MV-4-11 (cell line): ENCODE data around the gene NUDT16L1.

Experiments used
- DNase-seq: peaks from one replicate; lab custom pipeline; 2025; lab: John Stamatoyannopoulos, UW

The NUDT16L1 gene

DNA sequence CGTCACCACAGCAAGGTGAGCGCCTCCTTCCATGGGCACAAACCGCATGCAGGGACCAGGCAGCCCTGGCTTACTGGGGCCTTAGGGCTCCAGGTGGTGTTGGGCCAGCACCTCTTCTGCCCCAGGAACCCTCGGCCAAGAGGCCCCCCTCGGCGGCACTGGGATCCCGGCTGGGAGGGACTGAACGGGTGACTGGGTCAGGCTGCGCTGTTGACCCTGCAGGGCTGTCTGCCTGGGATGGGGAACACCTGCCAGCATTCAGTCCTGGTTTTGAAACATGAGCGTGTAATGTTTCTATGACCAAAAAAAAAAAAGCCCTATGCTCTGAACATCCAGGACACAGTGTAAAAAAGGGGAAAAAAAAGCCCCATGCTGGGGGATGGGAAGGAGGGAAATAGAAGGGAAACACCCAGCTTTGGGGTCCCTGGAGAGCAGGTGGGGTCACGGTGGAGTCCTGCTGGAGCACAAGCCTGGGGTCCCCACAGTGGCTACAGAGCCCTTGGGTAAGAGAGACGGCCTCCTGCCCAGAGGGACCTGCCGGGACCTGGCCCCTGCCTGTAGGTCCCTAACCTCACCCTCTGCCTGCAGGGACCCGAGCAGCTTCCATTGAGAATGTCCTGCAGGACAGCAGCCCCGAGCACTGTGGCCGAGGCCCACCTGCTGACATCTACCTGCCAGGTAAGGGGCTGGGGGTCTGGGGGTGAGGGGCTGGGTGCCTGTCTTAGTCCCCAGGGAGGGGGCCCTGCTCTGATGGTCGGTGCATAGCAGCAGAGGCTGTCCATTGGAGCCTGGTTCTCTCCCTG is 9.9 kb upstream of the NUDT16L1 start:
- no peak for DNase-seq

DNA sequence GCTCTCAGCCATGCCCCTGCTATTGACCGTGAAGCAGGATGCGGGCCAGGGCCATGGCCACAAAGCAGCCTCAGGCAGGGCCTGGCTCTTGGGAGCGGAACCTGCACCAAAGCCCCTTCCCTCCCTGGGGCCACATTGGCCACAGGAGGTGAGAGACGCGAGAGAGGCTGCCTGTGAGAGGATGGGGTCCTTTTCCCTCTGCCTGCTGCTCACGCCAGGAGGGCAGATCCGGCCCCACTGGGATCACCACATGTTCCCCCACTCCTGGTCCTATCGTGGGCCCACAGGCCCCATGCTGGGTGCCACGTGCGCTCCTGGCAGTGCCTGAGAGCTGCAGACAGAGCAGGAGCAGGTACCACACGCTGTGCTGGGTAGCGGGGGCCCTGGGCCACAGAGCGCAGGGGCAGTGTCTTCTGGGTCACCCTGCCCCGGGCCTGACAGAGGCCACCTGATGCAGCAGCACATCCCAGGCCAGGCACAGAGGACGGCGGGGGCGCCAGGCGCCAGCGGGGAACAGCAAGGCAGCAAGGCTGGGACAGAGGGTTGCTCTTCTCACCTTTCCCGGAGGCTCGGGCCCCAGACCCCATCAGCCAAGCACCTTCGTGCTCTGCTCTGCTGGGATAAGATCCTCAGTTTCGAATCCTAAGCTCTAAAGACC is 9.2 kb upstream of the NUDT16L1 start:
- no peak for DNase-seq

DNA sequence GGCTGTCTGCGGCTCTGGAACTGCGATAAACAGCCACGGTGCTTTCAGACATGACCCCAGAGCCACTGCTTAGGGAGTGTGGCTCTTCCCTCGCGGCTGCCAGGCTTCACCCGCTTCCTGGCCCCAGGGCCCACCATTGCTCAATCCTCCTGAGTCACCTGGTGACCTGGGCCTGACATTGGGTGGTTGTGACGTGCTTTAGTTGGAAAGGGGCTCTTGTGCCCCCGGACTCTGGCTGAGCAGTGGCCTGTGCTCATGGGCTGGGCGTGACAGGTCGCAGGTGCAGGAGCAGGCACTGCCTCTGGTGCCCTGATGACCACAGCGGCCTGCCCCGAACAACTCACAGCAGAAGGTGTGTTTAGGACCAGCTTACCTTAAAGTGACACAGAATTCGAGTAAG is 8.6 kb upstream of the NUDT16L1 start:
- DNase-seq, result peak; percentile 36

DNA sequence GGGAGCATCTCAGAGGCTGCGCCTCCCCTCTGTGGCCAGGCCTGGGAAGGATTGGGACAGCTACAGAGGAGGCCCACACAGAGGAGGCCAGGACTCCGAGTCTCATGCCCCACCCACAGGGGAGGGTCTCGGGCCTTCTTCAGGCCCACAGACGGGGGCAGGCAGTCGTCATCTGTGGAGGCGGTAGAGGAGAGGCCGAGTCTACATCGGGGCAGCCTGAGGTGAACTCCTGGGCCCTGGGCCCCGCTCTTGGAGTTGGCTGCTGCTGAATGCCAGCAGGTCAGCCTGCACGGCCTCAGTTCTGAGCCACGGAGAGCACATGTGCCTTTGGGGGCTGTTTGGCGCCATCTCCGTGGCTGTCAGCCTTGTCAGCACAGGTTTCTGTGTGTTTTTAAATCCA is 8.1 kb upstream of the NUDT16L1 start:
- no peak for DNase-seq

DNA sequence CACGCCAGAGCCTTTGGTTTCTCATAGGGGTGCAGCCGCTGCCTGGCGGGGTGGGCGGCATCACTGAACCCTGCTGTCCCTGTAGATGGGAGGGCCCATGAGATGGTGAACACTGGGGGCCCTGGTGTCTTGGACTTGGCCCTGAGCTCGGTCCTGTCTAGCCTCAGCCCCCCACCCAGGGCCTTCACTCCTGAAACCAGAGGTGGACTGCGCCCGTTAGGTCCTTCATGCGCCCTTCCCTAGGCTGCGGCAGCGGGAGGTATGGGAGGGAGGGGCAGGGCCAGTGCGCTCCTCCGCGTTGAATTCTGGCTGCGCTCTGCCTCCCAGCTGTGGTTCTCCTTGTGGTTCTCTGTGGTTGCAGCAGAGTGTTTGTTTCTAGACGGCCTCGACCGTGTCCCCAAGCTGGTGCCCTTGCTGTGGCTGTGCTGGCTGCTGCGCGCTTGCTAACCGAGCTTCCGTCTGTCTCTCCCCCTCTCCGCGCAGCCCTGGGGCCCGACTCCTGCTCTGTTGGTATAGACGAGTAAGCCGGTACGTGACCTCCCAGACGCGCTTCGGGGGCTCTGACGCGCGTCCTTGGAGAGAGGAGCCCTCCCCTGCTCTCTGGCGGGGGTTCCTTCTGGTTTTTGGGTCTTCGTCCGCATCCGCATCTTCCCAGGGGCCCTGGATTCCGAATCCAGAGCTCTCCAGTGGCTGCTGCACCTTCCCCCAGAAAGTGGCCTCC is 7.4 kb upstream of the NUDT16L1 start:
- peak; percentile 65 for DNase-seq

DNA sequence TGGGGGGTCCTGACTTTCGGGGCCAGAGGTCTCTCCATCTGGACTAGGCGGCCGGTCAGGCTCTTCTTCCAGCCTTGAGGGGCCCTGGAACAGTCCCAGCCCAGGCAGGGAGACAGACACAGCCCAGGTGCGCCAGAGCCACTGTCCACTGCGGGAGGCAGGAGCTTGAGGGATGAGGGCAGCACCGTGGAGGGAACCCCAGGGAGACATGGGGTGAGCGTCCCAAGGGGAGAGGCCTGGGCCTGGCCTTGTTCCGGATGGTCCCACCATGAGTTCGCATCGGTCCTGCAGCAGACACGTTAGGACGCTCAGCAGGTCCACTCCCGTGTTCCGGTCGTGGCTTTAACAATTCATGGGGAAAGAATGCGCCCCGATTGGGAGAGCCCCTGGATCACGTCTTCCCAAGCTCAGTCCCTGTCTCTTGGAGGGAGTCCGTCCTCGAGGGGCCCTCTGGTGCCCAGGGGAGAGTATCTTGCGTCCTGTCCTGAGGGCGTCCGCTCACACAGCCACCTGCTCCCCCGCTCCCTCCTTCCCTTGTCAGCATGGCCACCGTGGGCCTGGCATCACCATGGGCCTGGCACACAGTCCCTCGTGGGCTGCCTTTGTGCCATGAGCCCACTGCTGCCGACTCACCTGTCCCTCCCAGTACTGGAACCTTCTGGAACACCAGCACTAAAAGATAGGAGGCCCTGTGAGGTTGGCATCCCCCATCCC is 6.7 kb upstream of the NUDT16L1 start:
- DNase-seq, result no peak

DNA sequence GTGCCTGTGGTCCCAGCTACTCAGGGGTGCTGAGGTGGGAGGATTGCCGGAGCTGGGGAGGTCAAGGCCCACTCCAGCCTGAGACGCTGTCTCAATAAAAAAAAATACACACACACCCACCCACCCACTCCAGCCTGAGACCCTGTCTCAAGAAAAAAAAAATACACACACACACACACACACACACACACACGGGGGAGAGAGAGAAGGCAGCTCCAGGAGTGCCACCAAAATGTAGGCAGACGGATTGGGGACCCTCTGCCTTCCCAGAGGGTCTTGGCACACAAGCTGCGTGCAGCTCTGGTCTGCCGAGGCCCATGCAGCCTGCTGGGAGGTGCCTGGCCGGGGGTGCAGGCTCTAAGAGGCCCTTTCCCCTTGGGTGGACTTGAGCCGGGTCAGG is 5.9 kb upstream of the NUDT16L1 start:
- DNase-seq, result no peak

DNA sequence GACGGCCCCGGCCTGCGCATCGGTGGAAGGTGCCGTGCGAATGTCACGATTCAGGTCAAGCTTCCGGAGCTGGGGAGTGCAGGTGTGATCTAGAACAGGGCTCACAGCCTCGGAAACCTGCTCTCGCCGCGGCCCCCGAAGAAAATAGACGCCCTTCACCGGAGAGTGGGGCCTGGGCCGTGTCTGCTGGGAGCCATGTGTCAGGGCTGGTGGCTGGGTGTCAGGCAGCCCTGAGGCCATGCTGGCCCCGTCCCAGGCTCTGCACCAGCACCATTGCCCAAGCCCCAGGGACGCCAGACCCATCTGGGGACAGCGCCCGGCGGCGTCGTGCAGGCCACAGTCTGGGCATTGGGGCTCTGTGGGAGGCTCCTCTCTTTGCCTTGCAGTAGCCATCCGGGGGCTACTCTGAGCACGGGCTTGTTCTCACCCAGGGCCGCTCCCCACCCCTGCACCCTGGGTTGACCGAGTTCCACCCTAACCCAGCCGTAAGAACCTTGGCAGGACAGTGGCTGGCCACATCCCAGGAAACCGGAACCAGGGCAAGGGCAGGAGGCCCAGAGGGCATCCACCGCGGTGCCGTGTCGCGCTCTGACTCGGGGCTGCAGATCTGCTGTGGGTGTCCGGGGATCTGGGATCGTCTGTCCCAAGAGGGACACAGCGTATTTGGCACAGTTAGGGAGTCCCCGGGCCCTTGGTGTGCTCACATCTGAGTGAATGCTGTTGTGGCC is 5.3 kb upstream of the NUDT16L1 start:
- DNase-seq, result no peak

DNA sequence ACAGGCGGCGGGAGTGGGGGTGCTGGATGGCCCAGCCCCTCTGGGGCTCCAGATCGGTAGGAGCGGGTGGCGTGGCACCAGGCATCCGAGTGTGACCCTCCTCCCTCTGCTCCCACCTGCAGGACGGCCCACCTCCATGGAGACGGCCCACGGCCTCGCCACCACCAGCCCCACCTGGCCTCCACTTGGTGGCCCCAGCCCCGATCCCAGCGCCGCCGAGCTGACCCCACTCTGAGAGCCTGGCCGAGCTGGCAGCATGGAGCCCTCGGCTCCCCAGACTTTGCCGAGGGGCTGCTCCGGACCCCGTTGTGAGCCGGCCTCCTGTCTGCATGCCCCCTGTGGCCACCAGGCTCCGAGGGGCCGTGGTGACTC is 4.7 kb upstream of the NUDT16L1 start:
- no peak for DNase-seq

DNA sequence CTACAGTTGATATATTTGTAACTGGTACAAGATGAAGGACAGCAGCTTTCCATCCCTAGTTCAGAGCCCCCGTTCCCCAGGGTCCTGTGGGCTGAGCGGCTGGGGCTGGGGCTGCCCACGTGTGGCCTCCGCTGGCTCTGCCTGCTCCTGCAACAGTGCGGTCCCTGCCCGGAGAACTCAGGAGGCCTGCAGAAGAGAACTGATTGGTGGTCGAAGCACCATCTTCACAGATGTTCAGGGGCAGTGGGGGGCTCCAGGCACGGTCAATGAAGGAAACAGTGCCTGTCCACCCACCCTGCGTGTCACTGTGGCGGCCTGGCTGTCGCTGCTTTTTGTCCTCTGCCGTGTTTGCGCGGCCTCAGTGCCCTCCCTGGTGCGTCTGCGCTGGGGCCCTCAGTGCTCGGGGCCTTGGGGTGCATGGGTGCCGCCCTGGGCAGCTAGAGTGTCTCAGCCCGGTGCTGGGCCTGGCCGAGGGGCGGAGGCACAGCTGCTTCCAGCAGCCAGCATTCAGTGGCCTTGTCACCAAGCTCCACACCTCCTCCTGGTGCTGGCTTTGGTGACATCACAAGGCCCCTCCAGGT is 4.2 kb upstream of the NUDT16L1 start:
- no peak for DNase-seq

DNA sequence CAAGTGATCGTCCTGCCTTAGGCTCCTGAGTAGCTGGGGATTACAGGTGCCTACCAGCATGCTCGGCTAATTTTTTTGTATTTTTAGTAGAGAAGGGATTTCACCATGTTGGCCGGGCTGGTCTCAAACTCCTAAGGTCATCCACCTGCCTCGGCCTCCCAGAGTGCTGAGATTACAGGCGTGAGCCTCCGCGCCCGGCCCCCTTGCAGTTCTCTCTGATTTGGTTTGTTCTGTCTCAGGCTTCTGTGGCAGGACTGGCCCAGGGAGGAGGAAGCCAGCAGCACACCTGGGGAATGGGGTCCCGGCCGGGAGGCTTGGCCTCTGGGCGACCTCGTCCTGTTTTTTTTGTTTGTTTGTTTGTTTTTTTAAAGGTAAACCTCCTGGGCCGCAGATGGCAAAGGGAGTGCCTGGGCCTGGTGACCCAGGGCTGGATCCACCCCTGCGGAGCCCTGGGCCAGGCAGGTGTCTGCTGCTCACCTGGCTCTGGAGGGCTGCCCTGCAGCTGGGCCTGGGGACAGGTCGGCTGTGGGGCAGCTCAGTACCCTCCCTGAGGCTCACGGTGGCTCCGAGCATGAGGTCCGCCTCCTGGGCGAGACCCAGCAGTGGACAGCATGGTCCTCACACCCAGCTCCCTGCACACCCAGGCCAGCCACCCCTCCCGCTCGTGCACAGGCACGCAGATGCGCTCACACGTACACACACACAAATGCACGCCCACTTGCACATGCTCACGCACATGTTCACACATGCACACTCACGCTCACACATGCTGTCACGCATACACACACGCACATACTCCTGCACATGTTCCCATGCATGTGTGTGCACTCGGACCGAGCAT is 3.3 kb upstream of the NUDT16L1 start:
- no peak for DNase-seq

DNA sequence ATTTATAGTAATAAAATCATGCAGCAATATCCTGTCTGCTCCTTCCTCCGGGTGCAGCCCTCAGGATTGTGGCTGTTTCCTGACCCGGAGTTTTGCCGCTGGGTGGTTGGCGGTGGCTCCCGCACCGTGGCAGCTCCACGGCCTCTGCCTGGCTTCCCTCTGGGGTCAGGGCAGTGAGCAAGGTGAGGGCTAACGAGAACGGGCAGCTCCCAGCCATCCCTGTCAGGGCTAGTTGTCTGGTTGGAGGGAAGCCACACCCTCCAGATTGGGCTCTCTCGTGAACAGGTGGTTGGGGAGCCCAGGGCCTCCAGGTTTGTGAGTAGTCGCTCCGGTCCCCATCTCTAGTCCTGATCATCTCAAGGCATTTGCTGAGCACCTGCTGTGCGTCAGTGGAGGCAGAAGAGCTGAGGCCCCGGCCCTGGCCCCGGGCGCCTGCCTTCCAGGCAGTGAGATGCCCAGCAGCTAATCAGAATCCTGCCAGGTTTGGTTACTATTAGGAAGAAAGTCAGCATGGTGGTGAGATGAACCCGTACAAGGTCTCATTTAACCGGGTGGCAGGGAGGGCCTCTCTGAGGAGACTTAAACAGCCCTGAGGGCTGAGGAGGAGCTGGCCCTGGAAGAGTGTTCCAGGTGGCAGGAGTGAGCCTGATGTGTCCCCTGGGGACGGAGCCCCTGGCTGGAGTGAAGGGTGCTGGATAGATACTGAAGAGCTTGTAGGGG is 2.3 kb upstream of the NUDT16L1 start:
- peak; percentile 70 for DNase-seq

DNA sequence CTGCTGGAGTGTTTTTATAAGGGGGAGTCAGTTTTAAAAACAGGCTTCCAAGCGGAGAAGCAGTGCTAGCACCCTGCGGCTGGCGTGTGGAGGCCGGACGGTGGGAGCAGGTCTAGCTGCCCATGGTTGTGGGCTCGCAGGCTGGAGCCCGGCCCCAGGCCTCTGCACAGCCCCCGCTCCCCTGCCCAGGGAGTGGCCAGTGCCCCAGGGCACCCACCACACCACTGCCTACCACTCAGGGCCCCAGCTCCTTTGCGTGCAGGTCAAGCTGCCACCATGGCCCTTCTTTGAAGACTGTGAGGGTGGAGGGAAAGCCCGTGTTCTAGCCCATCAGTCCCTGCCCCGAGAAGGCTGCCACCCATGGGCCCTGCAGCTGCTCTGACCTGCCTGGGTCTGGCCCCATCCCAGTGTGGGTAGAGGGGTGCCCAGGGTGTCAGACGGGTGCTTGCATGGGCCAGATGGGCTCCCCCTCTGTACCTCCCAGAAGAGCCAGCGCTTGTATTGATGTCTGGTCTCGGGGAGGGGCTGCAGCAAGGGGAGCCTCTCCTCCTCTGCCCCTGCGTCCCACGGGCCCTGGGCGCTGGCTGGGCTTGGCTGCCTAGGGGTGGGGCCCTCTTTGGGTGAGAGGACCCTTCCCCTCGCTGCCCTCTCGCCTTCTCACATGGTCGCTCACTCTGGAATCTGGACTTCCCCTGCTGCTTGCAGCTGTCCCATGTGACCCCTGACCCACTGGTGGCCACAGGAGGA is 1.5 kb upstream of the NUDT16L1 start:
- DNase-seq, result no peak

DNA sequence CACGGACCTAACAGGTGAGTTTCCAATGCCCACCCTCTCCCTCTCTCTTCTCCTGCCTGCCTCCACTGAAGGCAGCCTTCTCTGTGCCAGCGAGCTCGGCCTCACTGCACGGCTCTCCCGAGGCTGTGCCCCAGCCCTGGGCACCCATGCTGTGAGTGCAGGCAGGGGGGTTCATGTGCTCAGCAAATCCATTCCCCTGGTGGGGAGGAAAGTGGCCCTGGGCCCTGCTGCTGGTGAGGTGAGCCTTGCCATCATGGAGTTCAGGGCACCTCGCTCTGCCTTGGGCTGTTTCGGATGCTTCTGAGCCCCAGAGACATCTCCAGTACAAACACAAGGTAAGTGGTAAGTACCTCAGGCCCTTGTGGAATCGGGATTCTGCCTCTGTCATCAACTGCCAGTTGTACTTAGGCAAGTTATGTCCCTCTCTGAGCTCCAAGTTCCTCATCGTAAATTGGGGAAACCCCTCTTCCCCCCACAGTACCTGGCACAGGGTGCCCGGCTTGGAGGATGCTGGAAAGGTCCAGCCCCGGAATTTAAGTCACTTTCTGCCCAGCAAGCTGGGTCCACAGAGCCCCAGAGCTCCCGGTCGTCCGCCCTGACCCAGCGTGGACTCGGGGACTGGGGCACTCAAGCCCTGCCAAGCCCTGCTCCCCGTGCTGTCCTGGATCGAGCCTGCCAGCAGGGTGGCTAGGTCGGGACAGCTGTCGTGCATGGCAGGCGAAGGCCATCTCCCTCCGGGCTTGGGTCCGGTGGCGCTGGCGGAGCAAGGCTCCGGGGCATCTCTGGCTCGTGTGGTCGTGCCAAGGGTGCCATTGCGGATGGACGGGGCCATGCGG is 684 bp upstream of the NUDT16L1 start:
- DNase-seq, result peak; percentile 51

DNA sequence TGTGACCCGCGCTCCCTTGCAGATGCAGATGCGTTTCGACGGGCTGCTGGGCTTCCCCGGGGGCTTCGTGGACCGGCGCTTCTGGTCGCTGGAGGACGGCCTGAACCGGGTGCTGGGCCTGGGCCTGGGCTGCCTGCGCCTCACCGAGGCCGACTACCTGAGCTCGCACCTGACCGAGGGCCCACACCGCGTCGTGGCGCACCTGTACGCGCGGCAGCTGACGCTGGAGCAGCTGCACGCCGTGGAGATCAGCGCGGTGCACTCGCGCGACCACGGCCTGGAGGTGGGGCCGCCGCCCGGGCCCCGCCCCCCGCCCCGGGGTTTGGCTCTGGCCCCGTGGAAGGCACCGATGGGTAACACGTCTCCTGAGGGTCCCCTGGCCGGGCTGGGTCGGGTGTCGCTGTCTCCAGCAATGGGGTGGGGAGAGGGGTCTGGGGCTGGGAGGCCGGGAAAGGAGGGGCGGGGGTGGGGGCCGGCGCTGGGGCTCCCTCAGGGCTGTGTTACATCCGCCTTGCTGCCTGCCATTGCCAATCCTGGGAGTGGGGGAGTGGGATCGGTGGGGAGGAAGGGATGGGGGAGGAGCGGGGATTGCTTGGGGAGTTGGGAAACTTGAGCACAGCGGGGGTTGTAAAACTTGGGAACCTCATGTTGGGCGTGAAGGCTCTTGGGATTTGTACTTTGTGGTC is 737 bp downstream of the NUDT16L1 start:
- no peak for DNase-seq

DNA sequence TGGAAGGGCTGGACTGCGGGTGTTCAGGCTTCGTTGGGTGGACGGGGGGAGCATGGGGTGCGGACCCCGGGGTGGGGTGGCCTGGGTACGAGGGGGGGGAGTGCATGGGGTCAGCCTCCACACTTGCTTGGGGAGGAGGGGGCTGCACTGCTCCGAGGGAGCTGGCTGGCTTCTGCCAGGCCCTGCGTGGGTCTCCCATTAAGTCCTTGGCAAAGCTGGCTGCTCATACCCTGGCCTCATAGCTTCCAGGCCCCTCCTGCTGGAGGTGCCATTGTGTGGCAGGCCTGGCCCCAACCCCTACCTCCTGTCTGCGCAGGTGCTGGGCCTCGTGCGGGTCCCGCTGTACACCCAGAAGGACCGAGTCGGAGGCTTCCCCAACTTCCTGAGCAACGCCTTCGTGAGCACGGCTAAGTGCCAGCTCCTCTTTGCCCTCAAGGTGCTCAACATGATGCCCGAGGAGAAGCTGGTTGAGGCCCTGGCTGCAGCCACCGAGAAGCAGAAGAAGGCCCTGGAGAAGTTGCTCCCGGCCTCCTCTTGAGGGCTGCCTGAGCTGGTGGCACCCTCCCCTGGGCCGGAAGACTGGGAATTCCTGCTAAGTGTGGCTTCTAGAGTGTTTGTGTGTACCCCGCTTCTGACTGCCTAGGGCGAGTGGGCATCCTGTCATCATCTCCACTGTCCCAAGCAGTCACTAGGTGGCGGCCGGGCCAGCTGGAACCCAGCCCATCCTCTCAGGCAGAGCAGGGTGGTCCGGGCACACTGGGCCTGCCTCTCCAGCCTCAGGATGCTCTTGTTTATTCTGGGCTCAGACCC is 1.5 kb downstream of the NUDT16L1 start:
- DNase-seq, result no peak
